K562 (cell line): ENCODE measurements around the gene NQO2. TPM values are rescaled to one million over a fixed set of nuclear protein-coding genes. Genes with fewer than 3 reads are reported as not detected.

ENCODE experiments used
- CREBBP ChIP-seq: IDR thresholded peaks from one replicate; pipeline ENCODE4 v1.6.1; 2012; ENCODE audit warnings: low read depth, mild to moderate bottlenecking, control low read depth, inconsistent platforms, low read length
- FOSL1 ChIP-seq: fragments of 200-800 bp; sonication (Bioruptor generic); conservative IDR thresholded peaks from 2 replicates; pipeline ENCODE4 v1.6.1; 2016; ENCODE audit warnings: missing genetic modification characterization, missing compliant biosample characterization
- HMGXB4 ChIP-seq: sonication (generic); formaldehyde crosslinking; IDR thresholded peaks from 2 replicates; pipeline ENCODE4 v1.8.1; 2023; ENCODE audit warnings: mild to moderate bottlenecking, missing genetic modification reagents
- MAFF ChIP-seq: IDR thresholded peaks from 2 replicates; pipeline ENCODE4 v1.6.1; 2012; ENCODE audit warnings: low read length, improper control_type of control experiment
- MAZ ChIP-seq, 2 experiments: fragments of 450-650 bp in 1 of 2; sonication (generic) in 1 of 2; formaldehyde crosslinking; IDR thresholded peaks in 1 of 2; conservative IDR thresholded peaks in 1 of 2; 2 replicates each; pipeline versions ENCODE4 v1.4.0 to v1.5.0; 2020; ENCODE audit warnings: mild to moderate bottlenecking in 1 of 2, missing genetic modification reagents in 1 of 2
- NRF1 ChIP-seq, 2 experiments: fragments of 450-650 bp; IDR thresholded peaks in 1 of 2; conservative IDR thresholded peaks in 1 of 2; 2 replicates each; pipeline ENCODE4 v1.6.1; 2014; ENCODE audit warnings: mild to moderate bottlenecking in 2 of 2
- PCBP1 ChIP-seq: fragments of 200-400 bp; formaldehyde crosslinking; IDR thresholded peaks from 2 replicates; pipeline ENCODE4 v1.6.1; 2018; ENCODE audit warnings: mild to moderate bottlenecking, low read depth, low read length; ENCODE audit not compliant: poor library complexity, severe bottlenecking
- PRMT5 ChIP-seq: sonication (generic); formaldehyde crosslinking; IDR thresholded peaks from 2 replicates; pipeline ENCODE4 v1.5.0; 2020; ENCODE audit warnings: missing genetic modification reagents
- RFX7 ChIP-seq: fragments of 250-450 bp; sonication (Bioruptor Pico); IDR thresholded peaks from 2 replicates; pipeline ENCODE4 v1.5.1; 2021; ENCODE audit warnings: mild to moderate bottlenecking
- WHSC1 ChIP-seq: IDR thresholded peaks from one replicate; pipeline ENCODE4 v1.6.1; 2012; ENCODE audit warnings: low read length, control low read depth, inconsistent platforms
- ZNF217 ChIP-seq: sonication (generic); formaldehyde crosslinking; IDR thresholded peaks from 2 replicates; pipeline ENCODE4 v1.8.0; 2022; ENCODE audit warnings: mild to moderate bottlenecking, missing genetic modification reagents
- ZNF311 ChIP-seq: fragments of 250-450 bp; sonication (Bioruptor Pico); IDR thresholded peaks from 2 replicates; pipeline ENCODE4 v1.4.0; 2020; ENCODE audit warnings: mild to moderate bottlenecking, moderate library complexity
- ZNF655 ChIP-seq: fragments of 250-450 bp; sonication (Bioruptor Pico); IDR thresholded peaks from 2 replicates; pipeline ENCODE4 v1.5.0; 2021
- polyA plus RNA-seq, 8 experiments: library from polyadenylated mRNA; depleted of rRNA in 4 of 8; stranded (reverse) in 5 of 8; unstranded in 3 of 8; fragments of >200 nt; fragmentation: Nextera tagmentation in 2 of 8; fragmentation: Illumina TruSeq in 1 of 8; extraction: Ambion mirVana in 2 of 8; extraction: Trizol in 1 of 8; gene quantifications; 2 replicates each; pipeline versions ENCODE4 v1.2.1 to v1.2.3, GENCODE V29; 2011 to 2014; ENCODE audit warnings: inconsistent platforms in 1 of 8, missing spikeins in 1 of 8
- total RNA-seq, 7 experiments: library from RNA; depleted of rRNA in 6 of 7; stranded (reverse); fragments of >200 nt in 6 of 7; fragmentation: Illumina TruSeq in 2 of 7; extraction: Trizol in 2 of 7; gene quantifications; 2 replicates each; pipeline versions ENCODE4 v1.2.1 to v1.2.3, GENCODE V29; 2011 to 2021; ENCODE audit warnings: low replicate concordance in 1 of 7
- TF ChIP-seq, protein P1 (sequence below): fragments of 450-650 bp; IDR thresholded peaks from 2 replicates; pipeline ENCODE4 v1.6.1; 2017; ENCODE audit warnings: mild to moderate bottlenecking, moderate library complexity
- TF ChIP-seq, protein P2 (sequence below): fragments of 250-450 bp; sonication (Bioruptor Pico); IDR thresholded peaks from 2 replicates; pipeline ENCODE4 v1.8.0; 2021; ENCODE audit warnings: mild to moderate bottlenecking, moderate library complexity

NQO2 gene
- total and polyA plus RNA-seq, 9 of the 15 experiments (the other 6 are each of a cell fraction or from before 2014, with no cell fraction given) = 54.6 to 214 (median 116) TPM

DNA sequence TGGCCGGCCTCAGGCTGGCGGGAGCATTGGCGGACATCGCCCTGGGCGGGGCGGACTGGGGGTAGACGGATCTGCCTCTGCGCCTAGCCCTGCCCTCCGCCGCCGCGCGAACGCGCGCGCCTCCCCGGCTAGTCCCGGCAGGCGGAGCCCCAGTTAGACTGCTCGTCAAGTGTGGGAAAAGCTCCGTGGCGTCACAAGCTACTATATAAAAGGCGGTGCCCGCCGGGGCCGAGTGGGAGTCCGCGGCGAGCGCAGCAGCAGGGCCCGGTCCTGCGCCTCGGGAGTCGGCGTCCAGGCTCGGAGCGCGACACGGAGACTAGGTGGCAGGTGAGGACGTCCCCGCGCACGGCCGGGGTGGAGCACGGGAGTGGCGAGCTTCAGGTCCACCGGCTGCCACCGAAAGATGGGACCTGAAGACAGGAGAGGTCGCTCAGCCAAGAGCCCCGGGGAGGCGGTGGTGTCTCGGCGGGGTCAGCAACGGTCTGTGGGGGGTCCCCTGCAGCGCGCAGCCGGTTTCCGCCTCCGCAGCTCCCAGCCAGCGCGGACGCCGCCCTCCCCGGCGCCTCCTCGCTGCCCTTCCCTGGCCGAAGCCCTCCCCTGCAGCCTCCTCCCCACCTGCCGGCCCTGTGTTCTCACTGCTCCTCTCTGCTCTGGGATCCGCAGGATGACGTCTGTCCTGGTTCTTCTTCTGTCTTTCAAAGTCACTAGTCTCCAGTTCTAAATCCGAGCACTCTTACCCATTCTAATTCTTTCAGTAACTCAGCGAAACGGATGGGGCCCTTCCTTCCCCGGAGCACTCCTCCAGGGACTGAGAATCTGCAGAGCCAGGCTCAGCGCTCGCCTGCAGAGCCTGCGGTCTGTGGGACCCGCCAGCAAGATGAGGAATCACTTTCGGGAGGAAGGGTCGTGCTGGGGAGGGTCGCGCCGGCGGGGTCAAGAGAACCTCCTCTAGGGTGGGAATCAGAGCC is 64.3 kb downstream of the NQO2 start (continued):
- TF ChIP-seq ZNF655 (CRISPR knock-in tag) (no peak), MAZ (CRISPR knock-in tag; conservative IDR thresholded peaks at IDR 0.05 in 1 of 2, IDR thresholded peaks at IDR 0.05 in 1 of 2) (peak; percentile 87 to 94), NRF1 (conservative IDR thresholded peaks at IDR 0.05 in 1 of 2, IDR thresholded peaks at IDR 0.05 in 1 of 2) (peak; percentile 85 to 87), ZNF311 (CRISPR knock-in tag) (no peak), RFX7 (CRISPR knock-in tag) (no peak), PRMT5 (CRISPR knock-in tag) (no peak), ZNF217 (CRISPR knock-in tag) (no peak), FOSL1 (tag) (peak; percentile 39; the same call in 1 of the 2 replicates), MAFF (no peak), CREBBP (no peak), WHSC1 (no peak), PCBP1 (peak; percentile 91), HMGXB4 (CRISPR knock-in tag) (peak; percentile 88)
- TF ChIP-seq, protein P1, sequence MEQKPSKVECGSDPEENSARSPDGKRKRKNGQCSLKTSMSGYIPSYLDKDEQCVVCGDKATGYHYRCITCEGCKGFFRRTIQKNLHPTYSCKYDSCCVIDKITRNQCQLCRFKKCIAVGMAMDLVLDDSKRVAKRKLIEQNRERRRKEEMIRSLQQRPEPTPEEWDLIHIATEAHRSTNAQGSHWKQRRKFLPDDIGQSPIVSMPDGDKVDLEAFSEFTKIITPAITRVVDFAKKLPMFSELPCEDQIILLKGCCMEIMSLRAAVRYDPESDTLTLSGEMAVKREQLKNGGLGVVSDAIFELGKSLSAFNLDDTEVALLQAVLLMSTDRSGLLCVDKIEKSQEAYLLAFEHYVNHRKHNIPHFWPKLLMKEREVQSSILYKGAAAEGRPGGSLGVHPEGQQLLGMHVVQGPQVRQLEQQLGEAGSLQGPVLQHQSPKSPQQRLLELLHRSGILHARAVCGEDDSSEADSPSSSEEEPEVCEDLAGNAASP = no peak
- TF ChIP-seq, protein P2, sequence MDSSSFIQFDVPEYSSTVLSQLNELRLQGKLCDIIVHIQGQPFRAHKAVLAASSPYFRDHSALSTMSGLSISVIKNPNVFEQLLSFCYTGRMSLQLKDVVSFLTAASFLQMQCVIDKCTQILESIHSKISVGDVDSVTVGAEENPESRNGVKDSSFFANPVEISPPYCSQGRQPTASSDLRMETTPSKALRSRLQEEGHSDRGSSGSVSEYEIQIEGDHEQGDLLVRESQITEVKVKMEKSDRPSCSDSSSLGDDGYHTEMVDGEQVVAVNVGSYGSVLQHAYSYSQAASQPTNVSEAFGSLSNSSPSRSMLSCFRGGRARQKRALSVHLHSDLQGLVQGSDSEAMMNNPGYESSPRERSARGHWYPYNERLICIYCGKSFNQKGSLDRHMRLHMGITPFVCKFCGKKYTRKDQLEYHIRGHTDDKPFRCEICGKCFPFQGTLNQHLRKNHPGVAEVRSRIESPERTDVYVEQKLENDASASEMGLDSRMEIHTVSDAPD (CRISPR knock-in tag) = no peak
